ENCODE results near the gene SNX18.
"Not testable (repeated sequence)": the region's sequence is repeated elsewhere in the genome, so short reads cannot be mapped to it uniquely, and the experiment has no call there.

The SNX18 gene

DNA sequence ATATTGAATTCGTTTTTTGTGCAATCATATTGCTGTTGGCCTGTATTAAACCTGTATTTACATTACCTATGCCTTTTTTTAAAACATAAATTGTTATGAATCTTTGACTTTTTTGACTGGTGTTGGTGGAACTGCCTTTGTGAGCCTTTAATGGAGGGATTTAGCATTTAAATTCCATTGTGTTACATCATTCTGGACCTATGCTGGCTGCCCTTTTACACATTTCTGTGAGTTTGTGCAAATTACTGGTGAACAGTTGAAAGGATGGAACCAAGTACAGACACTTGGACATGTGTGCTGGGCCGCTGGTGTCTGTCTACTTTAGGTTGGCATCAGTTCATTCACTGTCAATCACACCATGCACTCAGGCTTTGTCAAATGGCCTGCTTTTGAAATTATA lies 3.4 kb downstream of the SNX18 start:
- DNase-seq = no peak

DNA sequence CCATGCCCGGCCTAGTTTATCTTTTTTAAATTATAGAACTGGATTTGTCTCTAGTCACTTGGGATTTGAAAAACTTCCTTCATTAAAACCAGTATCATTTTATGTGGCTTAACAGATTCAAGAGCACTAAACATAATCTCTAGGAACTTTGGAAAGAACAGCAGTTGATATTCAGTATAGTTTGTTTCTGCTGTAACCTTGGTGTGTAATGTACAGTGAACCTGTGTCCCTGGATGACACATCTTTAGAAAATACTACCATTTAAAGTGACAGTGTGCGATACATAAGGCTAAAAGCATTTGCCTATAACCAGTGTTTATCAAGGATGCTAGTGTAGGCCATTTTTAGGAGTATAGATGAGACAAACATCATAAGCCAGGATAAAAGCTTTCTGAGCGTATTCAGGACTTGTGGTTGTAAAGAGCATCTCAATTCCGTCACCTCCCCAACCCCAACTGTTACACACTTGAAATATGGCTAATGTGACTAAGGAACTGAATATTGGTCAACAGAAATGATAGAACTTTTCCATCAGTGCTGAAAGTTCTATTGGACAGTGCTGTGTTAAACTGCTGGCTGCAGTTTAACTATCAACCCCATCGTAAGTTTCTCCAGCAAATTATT lies 4.4 kb downstream of the SNX18 start:
- DNase-seq = no peak

DNA sequence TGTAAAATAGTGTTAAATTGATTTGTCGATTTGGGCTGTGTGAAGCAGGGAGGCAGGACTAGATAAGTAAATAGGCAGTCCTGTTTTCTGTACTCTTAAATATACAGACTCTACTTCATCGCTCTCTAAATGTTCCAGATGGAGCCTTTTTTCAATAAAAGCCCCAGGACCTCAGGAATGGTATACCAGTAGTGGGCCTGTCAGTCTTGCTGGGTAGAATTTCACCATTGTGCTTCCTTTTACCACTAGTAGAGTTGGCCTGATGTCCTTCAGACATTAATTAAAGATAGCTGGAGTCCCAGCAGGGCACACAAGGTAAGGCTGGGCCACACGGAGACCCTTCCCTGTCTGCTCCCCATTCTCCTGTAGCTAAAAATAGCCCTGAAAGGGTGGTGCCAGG lies 6.0 kb downstream of the SNX18 start:
- no peak for DNase-seq

DNA sequence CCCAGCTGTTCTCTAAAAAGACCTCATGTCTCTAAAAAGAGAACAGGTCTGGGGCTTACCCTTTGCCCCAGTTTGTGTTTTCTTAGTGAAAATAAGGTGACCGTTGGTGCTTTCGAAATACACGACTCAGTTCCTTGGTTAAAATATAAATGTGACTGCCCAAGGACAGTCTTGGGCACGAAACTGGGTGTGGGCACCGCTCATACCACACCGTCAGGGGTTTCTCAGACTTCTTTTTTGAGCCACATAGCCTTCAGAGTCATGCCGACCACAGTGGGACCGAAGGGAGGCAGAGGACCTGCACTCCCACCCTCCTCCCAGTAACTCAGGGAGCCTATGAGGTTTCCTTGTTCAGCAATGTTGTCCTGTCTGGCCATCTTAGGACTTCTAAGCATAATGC lies 6.5 kb downstream of the SNX18 start:
- DNase-seq = no peak

DNA sequence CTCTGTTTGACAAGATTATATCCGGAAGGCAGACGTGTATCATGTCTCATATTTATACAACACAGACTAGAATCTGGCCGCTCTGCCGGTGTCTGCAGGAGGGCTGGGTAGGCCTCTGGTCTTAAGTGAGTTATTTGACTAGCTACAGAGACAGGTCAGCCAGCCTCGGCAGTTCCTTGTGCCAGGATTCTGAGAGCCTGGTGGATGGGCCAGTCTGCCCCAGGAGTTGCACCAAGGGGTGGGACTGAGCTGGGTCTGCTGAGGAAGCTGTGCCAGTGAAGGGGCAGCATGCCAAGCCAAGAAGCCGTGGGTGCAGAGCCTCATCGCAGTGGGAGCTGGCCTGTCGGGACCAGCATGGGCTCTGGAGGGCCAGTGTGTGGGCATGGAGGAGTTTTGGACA lies 7.1 kb downstream of the SNX18 start:
- DNase-seq = no peak

DNA sequence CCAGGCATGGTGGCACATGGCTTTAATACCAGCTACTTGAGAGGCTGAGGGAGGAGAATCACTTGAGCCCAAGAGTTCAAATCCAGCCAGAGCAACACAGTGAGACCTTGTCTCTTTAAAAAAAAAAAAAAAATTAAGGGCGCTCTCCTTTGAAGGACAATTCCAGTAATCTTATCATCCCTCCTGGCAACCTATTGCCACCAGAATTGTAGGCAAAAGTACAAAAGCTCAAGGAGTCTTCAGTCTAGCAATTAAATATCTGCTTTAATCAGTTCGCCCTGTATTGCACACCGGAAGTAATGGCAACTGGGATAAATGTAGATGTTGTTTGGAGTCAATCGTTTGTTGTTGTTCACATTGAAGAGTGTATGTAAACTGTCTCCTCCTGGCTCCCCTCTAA lies 7.7 kb downstream of the SNX18 start:
- no peak for DNase-seq

DNA sequence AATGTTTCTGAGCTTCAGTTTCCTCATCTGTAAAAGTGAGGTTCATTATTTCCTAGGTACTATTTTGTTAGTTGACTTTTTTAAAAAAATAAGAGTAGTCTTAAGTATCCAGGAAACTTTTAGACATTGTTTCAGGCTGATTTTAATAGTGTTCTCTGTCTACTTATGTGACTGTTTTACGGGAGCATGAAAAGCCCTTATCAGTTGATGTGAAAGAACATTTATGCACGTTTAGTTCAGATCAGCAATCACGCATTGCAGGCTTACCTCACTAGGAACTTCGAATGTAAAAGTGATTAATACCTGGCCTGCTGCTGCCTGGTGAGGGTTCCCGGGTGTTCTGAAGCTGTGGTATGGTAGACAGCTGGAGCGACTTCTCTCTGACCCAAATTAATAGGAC lies 8.1 kb downstream of the SNX18 start:
- no peak for DNase-seq

DNA sequence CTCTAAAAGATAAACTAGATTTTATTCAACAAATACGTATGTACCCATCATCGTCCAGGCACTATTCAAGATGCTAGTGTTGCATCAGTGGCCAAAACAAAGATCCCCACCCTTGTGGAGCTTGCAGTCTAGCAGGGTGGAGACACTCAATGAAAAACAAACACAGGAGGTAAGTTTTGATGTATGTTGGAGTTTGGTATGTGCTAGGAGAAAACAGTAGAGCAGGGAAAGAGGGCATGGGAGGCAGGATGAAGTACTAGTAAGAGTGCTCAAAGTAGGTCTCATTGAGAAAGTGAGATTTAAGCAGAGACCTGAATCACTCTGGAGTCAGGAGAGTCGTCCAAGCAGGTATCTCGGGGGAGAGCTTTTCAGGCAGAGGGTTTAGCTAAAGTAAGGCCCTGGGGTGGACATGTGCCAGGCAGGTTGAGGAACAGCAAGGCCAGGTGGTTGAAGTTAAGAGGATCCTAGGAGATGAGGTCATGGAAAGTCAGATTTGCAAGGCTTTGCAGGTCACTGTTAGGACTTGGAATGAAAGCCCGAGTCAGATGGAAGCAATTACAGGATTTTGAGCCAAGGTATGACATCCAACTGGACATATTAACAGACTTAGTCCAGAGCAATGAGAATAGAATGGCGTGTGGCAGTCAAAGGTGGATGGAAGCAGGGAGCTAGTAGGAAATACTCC lies 9.2 kb downstream of the SNX18 start:
- DNase-seq = no peak

DNA sequence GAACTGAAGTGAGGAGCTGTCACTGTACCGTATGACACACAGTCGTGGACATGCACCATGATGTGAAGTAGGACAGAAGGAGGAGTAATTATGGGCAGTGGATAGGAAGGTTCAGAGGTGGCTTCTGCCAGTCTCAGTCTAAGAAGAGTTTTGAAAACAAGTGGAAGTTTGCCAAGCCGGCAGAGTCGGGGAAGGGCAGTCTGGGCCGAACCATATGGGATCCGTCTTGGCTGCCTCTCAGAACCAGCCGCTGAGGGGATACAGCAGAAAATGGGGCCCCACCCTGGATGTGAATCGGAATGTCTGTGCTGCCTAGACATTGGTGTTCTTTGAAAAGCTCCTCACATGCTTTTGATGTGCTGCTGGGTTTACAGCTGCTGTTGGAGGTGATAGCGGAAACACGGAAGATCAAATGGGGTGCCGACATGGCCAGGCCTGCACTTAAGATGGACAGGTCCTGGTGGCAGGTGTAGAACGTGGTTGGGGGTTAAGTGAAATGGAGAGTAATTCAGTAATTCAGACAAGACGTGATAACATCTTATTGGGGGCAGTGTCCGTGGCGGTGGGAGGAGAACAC lies 11.2 kb downstream of the SNX18 start:
- DNase-seq = no peak

DNA sequence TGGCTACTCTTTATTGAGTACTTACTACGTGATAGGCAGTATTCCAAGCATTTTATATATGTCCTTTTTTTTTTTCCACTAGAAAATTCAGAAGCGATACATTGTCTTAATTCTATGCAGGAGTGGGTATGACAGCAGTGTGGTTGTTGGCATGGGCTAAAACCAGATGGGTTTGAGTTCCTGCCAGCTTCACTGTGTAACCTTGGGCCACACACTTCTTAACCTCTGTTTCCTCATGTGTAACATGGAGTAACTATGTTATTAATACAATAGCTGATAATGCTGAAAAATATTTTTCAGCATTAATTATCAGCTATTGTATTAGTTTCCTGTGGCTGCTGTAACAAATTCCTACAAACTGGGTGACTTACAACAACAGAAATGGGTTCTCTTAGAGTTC lies 12.0 kb downstream of the SNX18 start:
- DNase-seq = no peak

DNA sequence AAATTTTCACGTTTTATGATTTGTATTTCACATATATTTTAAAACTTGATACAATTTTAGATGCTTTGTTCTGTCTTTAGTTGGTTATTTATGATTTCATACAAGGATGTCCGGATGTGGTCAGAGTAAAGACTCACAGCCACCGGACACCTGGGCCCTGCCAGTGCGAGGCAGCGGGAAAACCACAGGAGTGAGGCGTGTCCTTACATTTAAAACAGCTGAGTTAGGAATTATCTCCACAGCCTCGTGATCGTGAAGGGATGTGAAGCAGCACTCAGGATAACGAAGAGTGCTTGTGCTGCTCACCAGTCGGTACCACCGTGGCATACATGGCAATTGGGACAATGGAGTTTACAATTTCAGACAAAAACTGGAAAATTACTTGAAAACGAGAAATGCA lies 14.0 kb downstream of the SNX18 start:
- peak in 1 of 3 experiments; percentile 16 for DNase-seq

DNA sequence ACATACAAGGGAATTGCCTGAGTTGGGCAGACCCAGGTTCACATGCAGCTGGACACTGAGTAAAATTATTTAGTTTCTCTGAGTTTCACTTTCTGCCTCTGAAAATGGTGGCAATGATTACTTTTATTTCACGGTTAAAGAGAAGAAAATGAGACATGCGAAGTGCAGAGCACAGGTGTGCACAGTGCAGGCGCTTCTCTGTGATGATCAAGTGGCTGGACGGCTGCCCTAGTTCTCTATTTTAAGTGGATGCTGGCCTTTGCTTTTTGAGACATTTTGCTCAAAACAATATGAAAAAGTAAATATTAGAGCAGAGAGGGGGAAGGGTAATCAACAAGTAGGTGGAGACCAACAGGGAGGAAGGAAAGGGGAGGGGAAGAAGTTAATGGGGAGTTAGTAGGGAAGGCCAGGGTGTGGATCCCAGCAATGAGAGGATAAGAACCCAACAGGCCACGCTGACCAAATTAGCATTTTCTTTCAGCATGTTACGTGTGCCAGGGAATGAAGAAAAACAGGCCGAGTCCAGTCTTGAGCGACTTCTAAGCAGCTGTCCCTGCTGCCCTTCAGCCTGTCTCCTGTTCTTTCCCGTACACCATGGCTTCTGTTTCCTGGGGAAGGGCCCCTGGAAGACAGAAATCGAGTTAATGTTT lies 16.1 kb downstream of the SNX18 start:
- DNase-seq = peak in 1 of 3 experiments; percentile 17

DNA sequence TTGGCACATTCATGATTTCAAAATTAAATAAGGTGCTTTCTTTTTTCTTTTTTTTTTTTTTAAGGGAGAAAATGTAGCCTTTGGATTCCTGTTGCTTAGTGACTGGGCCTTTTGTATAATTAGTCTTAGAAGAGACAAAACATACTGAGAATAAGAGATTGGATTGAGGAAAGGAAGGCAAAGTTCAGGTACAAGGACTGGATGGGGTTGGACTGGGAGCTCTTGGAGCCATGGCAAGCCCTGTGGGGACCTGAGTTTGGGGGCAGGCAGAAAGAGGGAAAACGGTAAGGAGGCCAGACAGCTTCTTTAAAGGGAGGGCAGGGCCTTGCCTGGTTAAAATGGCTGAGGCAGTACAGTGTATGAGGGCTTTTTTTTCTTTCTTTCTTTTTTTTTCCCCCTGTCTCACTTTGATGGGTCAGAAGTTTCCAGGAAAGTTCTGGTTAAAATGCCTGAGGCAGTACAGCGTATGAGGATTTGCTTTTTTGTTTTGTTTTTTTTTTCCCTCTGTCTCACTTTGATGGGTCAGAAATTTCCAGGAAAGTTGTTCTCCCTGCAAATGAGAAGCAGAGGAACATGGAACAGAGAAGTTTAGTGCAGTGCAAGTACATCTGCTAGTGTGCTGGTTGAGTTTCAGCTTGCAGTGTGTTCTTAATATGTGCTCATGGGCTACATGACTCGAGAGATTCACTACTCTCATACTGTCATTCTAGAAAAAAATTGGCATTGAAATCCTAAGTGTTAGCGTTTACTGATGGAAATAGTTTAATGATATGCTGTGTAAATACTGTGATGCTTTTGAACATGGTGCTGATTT lies 16.8 kb downstream of the SNX18 start:
- DNase-seq = peak in 1 of 3 experiments; percentile 0

DNA sequence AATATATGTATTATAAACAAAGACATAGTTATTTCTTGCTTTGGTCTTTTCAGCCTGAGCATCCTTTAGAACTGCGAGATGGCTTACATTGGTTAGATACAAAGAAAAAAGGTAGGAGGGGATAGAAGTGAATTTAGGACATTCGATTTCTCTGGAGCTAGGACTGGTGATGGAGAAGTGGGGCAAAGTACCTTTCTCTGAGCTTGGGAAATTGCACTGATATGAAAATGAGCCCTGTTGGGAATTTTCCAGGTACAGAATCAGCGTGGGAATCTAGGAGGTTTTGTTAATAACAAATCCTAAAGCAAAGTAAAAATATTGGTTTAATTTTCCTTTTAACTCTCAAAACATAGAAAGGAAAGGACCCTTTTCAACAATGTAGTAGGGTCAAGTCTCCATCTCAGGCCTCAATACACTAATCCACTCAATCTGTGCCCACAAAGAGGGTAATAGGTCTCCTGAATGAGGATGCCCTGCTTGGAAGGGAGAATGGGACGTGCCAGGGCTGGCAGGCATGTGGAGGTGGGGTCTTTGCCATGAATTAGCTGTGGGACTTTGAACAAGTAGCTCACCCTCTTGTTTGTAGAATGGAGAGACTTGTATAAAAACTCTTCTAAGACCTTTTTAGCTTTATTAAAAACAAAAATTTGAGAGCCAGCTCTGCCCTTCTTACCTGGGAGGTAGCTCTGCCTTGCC lies 17.7 kb downstream of the SNX18 start:
- DNase-seq = no peak

DNA sequence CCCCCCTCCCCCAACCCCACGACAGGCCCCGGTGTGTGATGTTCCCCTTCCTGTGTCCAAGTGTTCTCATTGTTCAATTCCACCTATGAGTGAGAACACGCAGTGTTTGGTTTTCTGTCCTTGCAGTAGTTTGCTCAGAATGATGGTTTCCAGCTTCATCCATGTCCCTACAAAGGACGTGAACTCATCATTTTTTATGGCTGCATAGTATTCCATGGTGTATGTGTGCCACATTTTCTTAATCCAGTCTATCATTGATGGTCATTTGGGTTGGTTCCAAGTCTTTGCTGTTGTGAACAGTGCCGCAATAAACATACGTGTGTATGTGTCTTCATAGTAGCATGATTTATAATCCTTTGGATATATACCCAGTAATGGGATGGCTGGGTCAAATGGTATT lies 18.8 kb downstream of the SNX18 start:
- DNase-seq = not testable (repeated sequence)

DNA sequence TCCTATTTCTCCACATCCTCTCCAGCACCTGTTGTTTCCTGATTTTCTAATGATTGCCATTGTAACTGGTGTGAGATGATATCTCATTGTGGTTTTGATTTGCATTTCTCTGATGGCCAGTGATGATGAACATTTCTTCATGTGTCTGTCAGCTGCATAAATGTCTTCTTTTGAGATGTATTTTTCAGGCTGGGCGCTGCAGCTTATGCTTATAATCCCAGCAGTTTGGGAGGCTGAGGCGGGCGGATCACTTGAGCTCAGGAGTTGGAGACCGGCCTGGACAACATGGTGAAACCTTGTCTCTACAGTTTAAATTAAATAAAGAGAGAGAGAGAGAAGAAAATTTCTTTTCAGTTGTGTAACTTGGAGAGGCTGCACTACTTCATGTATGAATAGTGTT lies 19.3 kb downstream of the SNX18 start:
- not testable (repeated sequence) for DNase-seq

DNA sequence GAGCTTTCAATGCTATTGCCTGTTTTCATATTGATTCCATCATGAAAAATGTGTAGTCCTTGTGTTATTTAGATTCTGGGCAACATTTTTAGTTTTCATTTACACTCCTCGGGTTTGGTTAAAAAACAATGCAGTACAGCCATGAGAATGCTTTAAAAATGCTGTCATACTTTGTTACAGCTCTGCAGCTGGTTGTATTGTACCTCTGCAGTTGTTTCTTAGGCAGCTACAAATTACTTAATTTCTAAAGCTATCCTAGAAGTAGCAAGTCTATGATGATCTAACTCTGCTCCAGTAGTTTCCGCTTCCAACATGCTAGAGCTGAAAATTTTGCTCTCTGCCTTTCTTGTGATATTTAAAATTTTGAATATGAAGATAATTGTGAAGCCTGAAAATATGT lies 20.2 kb downstream of the SNX18 start:
- DNase-seq = peak in 1 of 3 experiments; percentile 39

DNA sequence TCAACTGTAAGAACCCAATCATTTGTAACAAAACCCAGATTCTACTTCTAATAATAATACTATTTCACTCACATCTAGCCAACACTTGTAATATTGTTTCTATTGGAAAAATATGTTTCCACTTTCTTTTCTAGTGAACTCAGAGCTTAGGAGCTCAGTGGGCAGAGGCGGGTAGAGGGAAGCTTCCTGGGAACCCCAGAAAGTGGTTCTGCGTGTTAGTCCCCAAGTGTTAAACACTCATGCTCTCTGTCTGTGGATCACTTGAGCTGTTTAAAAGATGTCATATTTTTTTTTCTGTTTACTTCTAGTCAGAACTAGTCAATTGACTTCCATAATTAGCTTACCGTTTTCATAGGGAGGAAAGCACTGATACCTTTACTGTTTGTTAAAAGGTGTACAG lies 20.6 kb downstream of the SNX18 start:
- DNase-seq = peak in 1 of 3 experiments; percentile 2

DNA sequence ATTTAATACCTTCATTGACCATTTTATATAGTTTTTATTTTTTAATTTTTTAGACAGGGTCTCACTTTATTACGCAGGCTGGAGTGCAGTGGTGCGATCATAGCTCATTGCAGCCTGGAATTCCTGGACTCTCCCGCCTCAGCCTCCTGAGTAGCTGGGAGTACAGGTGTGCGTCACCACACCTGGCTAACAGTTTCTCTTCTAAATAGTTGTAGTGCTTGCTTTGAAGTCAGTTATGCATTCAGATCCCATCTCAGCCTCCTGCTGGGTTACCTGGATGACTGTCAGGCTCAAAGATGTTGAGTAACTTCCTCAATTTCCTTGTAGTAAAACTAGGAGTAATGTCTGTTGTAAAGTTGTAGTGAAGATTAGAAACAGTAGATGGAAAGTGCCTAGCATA lies 21.4 kb downstream of the SNX18 start:
- DNase-seq = no peak

DNA sequence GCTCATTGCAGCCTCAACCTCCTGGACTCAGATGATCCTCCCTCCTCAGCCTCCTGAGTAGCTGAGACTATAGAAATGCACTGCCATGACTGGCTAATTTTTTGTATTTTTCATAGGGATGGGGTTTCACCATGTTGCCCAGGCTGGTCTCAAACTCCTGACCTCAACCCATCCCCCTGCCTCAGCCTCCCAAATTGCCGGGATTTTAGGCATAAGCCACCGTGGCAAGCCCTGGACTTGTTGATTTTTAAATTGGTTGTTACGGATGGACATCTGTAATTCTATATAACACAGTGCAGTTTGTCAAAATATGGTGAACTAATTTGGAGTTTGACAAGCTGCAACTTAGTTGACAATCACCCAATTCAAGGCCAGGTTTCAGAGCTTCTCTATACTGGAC lies 22.7 kb downstream of the SNX18 start:
- DNase-seq = no peak

DNA sequence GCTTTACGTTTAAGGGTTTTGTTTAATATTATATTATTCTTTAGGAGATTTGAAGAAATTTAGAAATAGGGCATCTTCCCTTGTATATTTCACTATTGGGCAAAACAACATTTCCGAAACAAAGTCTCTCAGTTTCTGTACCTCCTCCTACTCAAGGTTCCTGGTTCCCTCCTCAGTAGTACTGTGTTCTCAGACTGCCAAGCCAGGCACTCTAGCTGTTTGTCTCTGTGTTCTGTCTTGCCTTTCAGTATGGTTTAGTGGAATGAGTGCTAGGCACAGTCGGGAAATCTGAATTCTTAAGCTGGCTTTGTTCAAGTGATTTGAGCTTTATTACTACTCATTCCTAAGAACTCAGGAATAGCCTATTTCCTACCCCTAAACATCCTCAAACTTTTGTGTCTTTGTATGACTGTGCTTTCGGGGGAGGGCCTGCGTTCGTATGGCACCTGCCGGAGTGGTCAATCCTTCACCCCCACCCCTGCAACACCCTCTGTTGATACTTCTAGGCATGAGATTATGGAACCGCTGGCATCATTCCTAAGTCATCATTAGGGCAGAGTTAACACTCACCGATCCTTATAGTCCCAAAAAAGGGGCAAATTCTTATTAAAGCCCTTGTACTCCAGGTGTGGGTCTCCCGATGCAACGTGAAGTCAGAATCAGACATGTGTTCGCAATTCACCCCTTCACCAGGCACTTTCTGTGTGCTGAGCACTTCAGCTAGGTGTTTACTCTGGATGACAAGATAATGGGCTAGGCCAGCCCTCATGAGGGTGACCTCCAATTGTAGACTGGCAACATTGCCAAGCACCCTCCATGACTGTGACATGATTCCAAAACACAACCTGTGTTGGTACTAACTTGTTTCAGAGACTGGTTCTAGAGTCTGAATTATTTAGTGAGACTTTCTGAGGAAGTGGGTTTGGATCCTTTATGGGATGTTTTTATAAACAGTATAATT lies 24.5 kb downstream of the SNX18 start:
- DNase-seq = peak in 2 of 3 experiments; percentile 14 to 64

Data from NCI-H1417 (cell line).